Astrocyte of the spinal cord (primary cell): ENCODE results near the gene SLIT3.

Experiments
- DNase-seq: peaks from one replicate; pipeline ENCODE4 v3.0.0; 2011; ENCODE audit warnings: low read depth, low spot score
- H3K4me3 ChIP-seq: 2 replicates; pipeline ENCODE4 v1.5.1; 2011; ENCODE audit warnings: low read depth, mild to moderate bottlenecking, low read length, moderate library complexity
- in situ Hi-C: cut with HindIII; loops from 2 replicates; pipeline ENCODE4 v1.10.0; 2017; ENCODE audit warnings: low sequenced_read_pairs
- TF ChIP-seq, protein P1 (sequence below): IDR thresholded peaks from 2 replicates; pipeline ENCODE4 v1.5.1; 2012; ENCODE audit warnings: low read depth, mild to moderate bottlenecking, low read length, inconsistent platforms

Gene SLIT3

DNA sequence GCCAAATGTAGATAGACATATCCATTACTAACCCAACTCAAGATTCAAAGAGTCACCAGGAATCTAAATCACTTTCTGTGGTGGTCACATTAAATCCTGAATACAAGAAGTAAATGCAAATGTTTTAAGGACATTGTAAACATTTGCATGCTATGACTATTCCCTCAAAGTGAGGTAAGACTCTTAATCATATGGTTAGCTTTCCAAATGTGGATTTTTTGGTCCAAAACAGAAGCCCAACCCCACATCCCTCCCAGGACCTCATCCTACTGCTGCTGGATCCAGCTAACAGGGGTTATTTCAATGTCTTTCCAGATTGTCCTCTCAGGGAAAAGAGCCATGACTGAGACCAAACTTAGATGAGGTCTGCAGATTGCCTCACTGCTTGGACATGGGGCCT is 493.7 kb downstream of the SLIT3 start:
- H3K4me3 ChIP-seq, result no peak overlapping the region
- in situ Hi-C loops, result no loop called here
- TF ChIP-seq, protein P1, sequence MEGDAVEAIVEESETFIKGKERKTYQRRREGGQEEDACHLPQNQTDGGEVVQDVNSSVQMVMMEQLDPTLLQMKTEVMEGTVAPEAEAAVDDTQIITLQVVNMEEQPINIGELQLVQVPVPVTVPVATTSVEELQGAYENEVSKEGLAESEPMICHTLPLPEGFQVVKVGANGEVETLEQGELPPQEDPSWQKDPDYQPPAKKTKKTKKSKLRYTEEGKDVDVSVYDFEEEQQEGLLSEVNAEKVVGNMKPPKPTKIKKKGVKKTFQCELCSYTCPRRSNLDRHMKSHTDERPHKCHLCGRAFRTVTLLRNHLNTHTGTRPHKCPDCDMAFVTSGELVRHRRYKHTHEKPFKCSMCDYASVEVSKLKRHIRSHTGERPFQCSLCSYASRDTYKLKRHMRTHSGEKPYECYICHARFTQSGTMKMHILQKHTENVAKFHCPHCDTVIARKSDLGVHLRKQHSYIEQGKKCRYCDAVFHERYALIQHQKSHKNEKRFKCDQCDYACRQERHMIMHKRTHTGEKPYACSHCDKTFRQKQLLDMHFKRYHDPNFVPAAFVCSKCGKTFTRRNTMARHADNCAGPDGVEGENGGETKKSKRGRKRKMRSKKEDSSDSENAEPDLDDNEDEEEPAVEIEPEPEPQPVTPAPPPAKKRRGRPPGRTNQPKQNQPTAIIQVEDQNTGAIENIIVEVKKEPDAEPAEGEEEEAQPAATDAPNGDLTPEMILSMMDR, result no peak
- DNase-seq, result no peak

DNA sequence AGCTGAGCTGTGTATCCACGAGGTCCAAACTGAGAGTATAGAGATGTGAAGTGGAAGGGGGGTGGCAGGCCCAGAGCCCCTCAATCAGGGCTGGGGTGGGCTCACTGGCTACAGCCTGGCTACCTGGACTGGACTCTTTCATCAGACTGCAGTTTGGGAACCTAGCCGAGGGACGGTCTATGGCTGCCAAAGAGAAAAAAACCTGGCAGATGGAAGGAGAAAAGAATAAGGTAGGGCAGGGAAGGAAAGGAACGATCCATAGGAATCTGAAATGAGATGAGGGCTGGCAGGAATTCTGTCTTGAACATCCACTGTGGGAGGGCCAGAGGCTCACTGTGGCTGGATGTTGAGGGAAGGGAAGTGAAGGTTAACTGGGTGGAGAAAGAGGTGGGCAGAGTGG is 497.4 kb downstream of the SLIT3 start:
- TF ChIP-seq, protein P1, result no peak
- no peak overlapping the region for H3K4me3 ChIP-seq
- in situ Hi-C loops, result no loop called here
- no peak for DNase-seq

DNA sequence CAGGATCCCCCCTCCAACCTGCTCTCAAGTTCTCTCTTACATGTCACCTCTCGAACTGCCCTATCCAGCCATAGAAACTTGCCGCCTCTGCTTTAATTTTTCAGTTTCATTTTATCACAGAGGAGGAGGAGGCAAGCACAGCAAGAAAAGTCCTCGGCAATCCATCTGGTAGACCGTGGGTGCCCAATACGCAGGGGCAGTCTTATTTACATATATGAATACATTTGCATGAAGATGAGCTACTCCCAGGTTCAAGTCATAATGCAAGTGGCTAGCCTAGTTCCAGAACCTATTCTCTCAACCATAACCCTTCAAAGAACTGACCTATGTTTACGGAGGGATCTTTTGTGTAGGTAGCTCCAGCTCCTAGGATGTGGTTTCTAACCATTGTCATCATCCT is 498.6 kb downstream of the SLIT3 start:
- in situ Hi-C loops, result no loop called here
- H3K4me3 ChIP-seq, result no peak overlapping the region
- no peak for DNase-seq
- TF ChIP-seq, protein P1, result no peak

DNA sequence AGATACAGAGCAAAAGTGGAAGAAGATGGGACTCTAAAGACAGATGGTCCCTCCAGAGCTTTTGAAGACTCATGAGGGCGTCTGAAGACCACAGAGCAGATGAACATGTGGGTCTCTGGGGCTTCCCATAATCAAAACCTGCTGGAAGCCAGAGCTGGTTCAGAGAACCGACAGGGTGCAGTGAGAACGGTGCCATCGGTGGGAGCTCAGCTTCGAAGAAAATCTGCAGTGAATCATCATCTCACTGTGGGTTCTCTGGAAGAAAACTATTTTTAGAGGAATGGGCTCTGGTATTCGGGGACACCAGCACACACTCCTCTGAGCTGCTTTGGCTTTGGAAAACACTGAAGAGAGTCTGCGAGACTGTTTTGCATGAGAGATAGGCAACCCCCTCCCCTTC is 499.4 kb downstream of the SLIT3 start:
- TF ChIP-seq, protein P1, result no peak
- in situ Hi-C loops, result no loop called here
- H3K4me3 ChIP-seq, result no peak overlapping the region
- DNase-seq, result no peak

DNA sequence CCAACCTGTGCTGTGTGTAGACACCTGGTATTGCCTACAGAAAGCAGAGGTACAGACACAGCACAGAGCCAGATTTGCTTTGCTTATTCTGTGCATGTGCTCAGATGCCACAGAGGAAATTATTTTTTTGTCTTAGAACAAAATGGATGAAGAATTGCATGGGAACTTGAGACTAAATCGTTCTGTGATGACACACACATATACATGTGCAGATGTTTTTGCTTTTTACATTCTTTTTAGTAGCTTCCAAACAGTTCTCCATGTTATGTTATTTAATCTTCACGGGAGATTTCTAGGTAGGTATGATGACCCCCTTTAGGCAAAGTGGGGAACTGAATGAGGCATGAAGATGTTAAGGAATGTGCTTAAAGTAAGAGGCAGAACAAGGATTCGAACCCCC is 500.2 kb downstream of the SLIT3 start:
- in situ Hi-C loops, result no loop called here
- TF ChIP-seq, protein P1, result no peak
- H3K4me3 ChIP-seq, result no peak overlapping the region
- DNase-seq, result no peak

DNA sequence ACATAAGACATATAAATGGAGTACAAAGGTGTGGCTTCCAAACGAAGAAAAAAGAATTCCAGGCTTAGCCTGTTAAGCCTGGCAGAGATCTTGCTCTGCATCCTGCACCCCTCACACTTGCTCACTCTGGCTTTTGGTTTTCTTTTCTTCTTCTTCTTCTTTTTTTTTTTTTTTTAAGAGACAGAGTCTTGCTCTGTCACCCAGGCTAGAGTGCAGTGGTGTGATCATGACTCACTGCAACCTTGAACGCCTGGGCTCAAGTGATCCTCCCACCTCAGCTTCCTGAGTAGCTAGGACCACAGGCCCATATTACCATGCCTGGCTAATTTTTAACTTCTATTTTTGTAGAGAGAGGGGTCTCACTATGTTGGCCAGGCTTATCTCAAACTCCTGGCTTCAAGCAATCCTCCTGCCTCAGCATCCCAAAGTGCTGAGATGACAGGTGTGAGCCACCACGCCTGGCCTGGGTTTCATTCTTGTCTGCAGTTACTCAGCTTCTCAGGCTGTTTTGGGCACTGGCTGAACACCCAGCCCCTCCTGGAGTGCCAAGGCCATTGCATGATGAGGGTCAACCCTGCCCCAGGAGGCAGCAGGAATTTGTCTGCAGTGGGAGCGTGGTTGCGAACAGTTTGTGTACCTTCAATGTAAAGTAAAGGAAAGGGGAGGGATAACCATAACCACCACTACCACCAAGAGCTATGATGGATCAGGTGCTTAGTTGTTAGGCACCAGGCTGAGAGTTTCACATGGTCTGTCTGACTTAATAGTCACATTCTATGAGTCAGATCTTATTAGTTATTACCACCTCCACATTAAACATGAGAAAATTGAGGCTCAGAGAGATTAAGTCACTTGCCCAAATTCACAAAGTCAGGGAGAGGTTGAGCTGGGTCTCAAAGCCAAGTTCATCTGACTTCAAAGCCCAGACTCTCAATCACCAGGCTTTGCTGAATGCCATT is 502.6 kb downstream of the SLIT3 start:
- in situ Hi-C loops, result no loop called here
- no peak overlapping the region for H3K4me3 ChIP-seq
- TF ChIP-seq, protein P1, result no peak
- DNase-seq, result no peak
